Liver (tissue), 9 donors: ENCODE results near the gene ZNF148. TPM values are rescaled to one million over a fixed set of nuclear protein-coding genes. Genes with fewer than 3 reads are reported as not detected.

ENCODE experiments used
- DNase-seq: peaks from one replicate; pipeline ENCODE4 v3.0.0-alpha.2; 2017; ENCODE audit warnings: low spot score
- H3K27ac ChIP-seq, 2 donors: one replicate each; pipeline ENCODE4 v1.7.0; 2013; ENCODE audit warnings: inconsistent platforms in 2 of 2, low read length in 2 of 2, control low read depth in 1 of 2, low read depth in 1 of 2, mild to moderate bottlenecking in 1 of 2
- H3K27me3 ChIP-seq, 4 donors: one replicate each; pipeline versions ENCODE4 v1.6.1 to v1.7.0; 2013; ENCODE audit warnings: low read length in 3 of 4, inconsistent platforms in 1 of 4, mild to moderate bottlenecking in 1 of 4, moderate library complexity in 1 of 4; ENCODE audit not compliant: control insufficient read depth in 4 of 4, insufficient read depth in 4 of 4
- H3K36me3 ChIP-seq, 4 donors: one replicate each; pipeline versions ENCODE4 v1.6.1 to v1.7.0; 2013; ENCODE audit warnings: low read length in 3 of 4, mild to moderate bottlenecking in 3 of 4, low read depth in 1 of 4, moderate library complexity in 1 of 4; ENCODE audit not compliant: control insufficient read depth in 4 of 4, insufficient read depth in 3 of 4
- H3K4me1 ChIP-seq, 4 donors: one replicate each; pipeline versions ENCODE4 v1.6.1 to v1.7.0; 2013; ENCODE audit warnings: low read length in 3 of 4, mild to moderate bottlenecking in 3 of 4, moderate library complexity in 1 of 4; ENCODE audit not compliant: control insufficient read depth in 4 of 4, insufficient read depth in 4 of 4
- H3K4me3 ChIP-seq, 3 donors: one replicate each; pipeline versions ENCODE4 v1.6.1 to v1.7.0; 2013; ENCODE audit warnings: low read length in 3 of 3, control low read depth in 1 of 3, low read depth in 1 of 3, mild to moderate bottlenecking in 1 of 3
- H3K9ac ChIP-seq, 2 donors: one replicate each; pipeline ENCODE4 v1.7.0; 2013; ENCODE audit warnings: low read length in 2 of 2, mild to moderate bottlenecking in 2 of 2, moderate library complexity in 2 of 2, control low read depth in 1 of 2, low read depth in 1 of 2
- H3K9me3 ChIP-seq, 4 donors: one replicate each; pipeline versions ENCODE4 v1.6.1 to v1.7.0; 2013; ENCODE audit warnings: low read length in 3 of 4; ENCODE audit not compliant: control insufficient read depth in 4 of 4
- CTCF ChIP-seq: fragments of 150-350 bp; IDR thresholded peaks from 2 replicates; pipeline ENCODE4 v1.5.1; 2017; ENCODE audit warnings: improper control_type of control experiment, low read depth, low read length; ENCODE audit not compliant: missing input control
- EGR1 ChIP-seq, 2 donors: IDR thresholded peaks; 2 replicates each; pipeline ENCODE4 v1.6.1; 2016 to 2018; ENCODE audit warnings: antibody characterized with exemption in 2 of 2, low read depth in 2 of 2
- GABPA ChIP-seq, 2 donors: IDR thresholded peaks in 1 of 2; conservative IDR thresholded peaks in 1 of 2; 2 replicates each; pipeline ENCODE4 v1.6.1; 2016; ENCODE audit warnings: antibody characterized with exemption in 2 of 2, mild to moderate bottlenecking in 1 of 2, moderate library complexity in 1 of 2
- HNF4A ChIP-seq, 2 donors: conservative IDR thresholded peaks; 2 replicates each; pipeline ENCODE4 v1.6.1; 2016; ENCODE audit warnings: antibody characterized with exemption in 2 of 2, mild to moderate bottlenecking in 2 of 2
- MAX ChIP-seq: IDR thresholded peaks from 2 replicates; pipeline ENCODE4 v1.6.1; 2016; ENCODE audit warnings: antibody characterized with exemption
- NR2F2 ChIP-seq: IDR thresholded peaks from 2 replicates; pipeline ENCODE4 v1.6.1; 2016; ENCODE audit warnings: antibody characterized with exemption
- RAD21 ChIP-seq, 2 donors: IDR thresholded peaks; 2 replicates each; pipeline ENCODE4 v1.6.1; 2016; ENCODE audit warnings: antibody characterized with exemption in 2 of 2, mild to moderate bottlenecking in 2 of 2
- REST ChIP-seq: IDR thresholded peaks from 2 replicates; pipeline ENCODE4 v1.6.1; 2016; ENCODE audit warnings: antibody characterized with exemption, mild to moderate bottlenecking
- RXRA ChIP-seq, 2 donors: IDR thresholded peaks; 2 replicates each; pipeline ENCODE4 v1.6.1; 2017 to 2018; ENCODE audit warnings: antibody characterized with exemption in 2 of 2, mild to moderate bottlenecking in 1 of 2
- SP1 ChIP-seq: IDR thresholded peaks from 2 replicates; pipeline ENCODE4 v1.6.1; 2018; ENCODE audit warnings: antibody characterized with exemption, mild to moderate bottlenecking
- TAF1 ChIP-seq: conservative IDR thresholded peaks from 2 replicates; pipeline ENCODE4 v1.6.1; 2016; ENCODE audit warnings: antibody characterized with exemption, mild to moderate bottlenecking
- YY1 ChIP-seq: IDR thresholded peaks from 2 replicates; pipeline ENCODE4 v1.6.1; 2016; ENCODE audit warnings: antibody characterized with exemption, mild to moderate bottlenecking
- ZBTB33 ChIP-seq: IDR thresholded peaks from 2 replicates; pipeline ENCODE4 v1.6.1; 2016; ENCODE audit warnings: antibody characterized with exemption
- WGBS: extraction: QIAGEN DNeasy Blood & Tissue Kit; methylation state at CpG from one replicate; pipeline ENCODE4 v1.1.7; 2013; 5-methylcytosine and 5-hydroxymethylcytosine counted together
- polyA plus RNA-seq, 2 donors: library from polyadenylated mRNA; stranded (reverse) in 1 of 2; unstranded in 1 of 2; fragments of 200-250 nt in 1 of 2; fragments of >200 nt in 1 of 2; fragmentation: Nextera tagmentation in 1 of 2; extraction: Ambion mirVana in 1 of 2; gene quantifications; one replicate each; pipeline versions ENCODE4 v1.2.1 to v1.2.3, GENCODE V29; 2013 to 2015
- total RNA-seq, 2 donors: library from RNA; depleted of rRNA; stranded (reverse); fragments of >200 nt; gene quantifications; one replicate each; pipeline ENCODE4 v1.2.3, GENCODE V29; 2014
- donor health status: healthy.
- donor health status: healthy.
- donor health status: healthy.
- donor health status: healthy.
- donor health status: healthy.

ZNF148 gene
- total and polyA plus RNA-seq, 4 donors, result 4.0 to 20.3 (median 17.1) TPM

GRCh38 chr3:125418306-125418705 is 43.2 kb upstream of the ZNF148 start:
- 93% methylated on average over 4 of the region's 4 CpGs for WGBS

More at GRCh38 chr3:125418306-125418705, 43.2 kb upstream of the ZNF148 start:
- no peak overlapping the region for H3K27ac ChIP-seq
- no peak overlapping the region for H3K4me3 ChIP-seq
- no peak overlapping the region for H3K9ac ChIP-seq
- no peak for DNase-seq
- H3K27me3 ChIP-seq, result no peaks in the 10 kb centered on the region
- H3K9me3 ChIP-seq, result peaks cover 0 to 2% (median 0%) of the 10 kb centered on the region in 4 donors
- no peaks in the 10 kb centered on the region for H3K4me1 ChIP-seq
- TF ChIP-seq RAD21 (IDR thresholded peaks at IDR 0.05) (no peak), ZBTB33 (no peak), CTCF (no peak), NR2F2 (no peak), YY1 (no peak), MAX (no peak), HNF4A (conservative IDR thresholded peaks at IDR 0.05) (no peak), EGR1 (IDR thresholded peaks at IDR 0.05; ENCODE audit: low read depth in 2 of 2) (no peak), REST (no peak), RXRA (IDR thresholded peaks at IDR 0.05) (no peak), TAF1 (no peak), GABPA (IDR thresholded peaks at IDR 0.05 in 1 of 2, conservative IDR thresholded peaks at IDR 0.05 in 1 of 2) (no peak), SP1 (no peak)
- H3K36me3 ChIP-seq, result no peaks in the 10 kb centered on the region
